H1 (cell line): Measurements from ENCODE around the gene DDX41. TPM values are rescaled to one million over a fixed set of nuclear protein-coding genes. Genes with fewer than 3 reads are reported as not detected.

Experiments used
- CTCF ChIA-PET: fragments of 300-600 bp; sonication (Branson Sonifier 250); formaldehyde crosslinking; loops from one replicate; lab custom pipeline; 2021; ENCODE audit not compliant: partially characterized antibody; lab: Charles Lee
- POLR2A ChIA-PET: fragments of 300-600 bp; sonication (Branson Sonifier 250); formaldehyde crosslinking; loops from one replicate; lab custom pipeline; 2021; ENCODE audit warnings: inconsistent platforms; ENCODE audit not compliant: partially characterized antibody; lab: Charles Lee
- DNase-seq, 2 experiments: peaks; one replicate each; pipeline versions ENCODE4 v3.0.0 to v3.0.0-alpha.2; 2010 to 2022; ENCODE audit warnings: low spot score in 2 of 2, low read depth in 1 of 2, mixed read lengths in 1 of 2
- FAIRE-seq: peaks from 2 replicates; lab custom pipeline; 2011; peaks lifted over from hg19 to GRCh38; lab: Jason Lieb, UNC
- H2AFZ ChIP-seq: 2 replicates; pipeline ENCODE4 v1.8.1; 2012; ENCODE audit warnings: low read length, inconsistent platforms
- H2AK5ac ChIP-seq: 2 replicates; pipeline ENCODE4 v1.6.1; 2013; ENCODE audit warnings: low read depth, low read length
- H2BK120ac ChIP-seq: replicated peaks from 2 replicates; pipeline ENCODE3; 2013; ENCODE audit warnings: low read depth, low read length, inconsistent platforms
- H2BK12ac ChIP-seq: 2 replicates; pipeline ENCODE4 v1.6.1; 2013; ENCODE audit warnings: low read depth, low read length
- H2BK15ac ChIP-seq: 2 replicates; pipeline ENCODE4 v1.6.1; 2013; ENCODE audit warnings: low read length
- H2BK20ac ChIP-seq: 2 replicates; pipeline ENCODE4 v1.6.1; 2013; ENCODE audit warnings: low read length
- H2BK5ac ChIP-seq: 2 replicates; pipeline ENCODE4 v1.6.1; 2013; ENCODE audit warnings: low read depth, low read length
- H3K14ac ChIP-seq: 2 replicates; pipeline ENCODE4 v1.6.1; 2013; ENCODE audit warnings: inconsistent platforms; ENCODE audit not compliant: insufficient read length
- H3K18ac ChIP-seq: 2 replicates; pipeline ENCODE4 v1.6.1; 2013; ENCODE audit warnings: low read length; ENCODE audit errors: extremely low read depth
- H3K23ac ChIP-seq: 2 replicates; pipeline ENCODE4 v1.6.1; 2013; ENCODE audit warnings: inconsistent platforms; ENCODE audit not compliant: insufficient read length
- H3K23me2 ChIP-seq: 2 replicates; pipeline ENCODE4 v1.6.1; 2013; ENCODE audit warnings: low read depth, low read length
- H3K27ac ChIP-seq: 2 replicates; pipeline ENCODE4 v1.6.1; 2011; ENCODE audit warnings: low read depth, low read length, inconsistent platforms
- H3K27me3 ChIP-seq, 4 experiments: replicated peaks in 1 of 4; 1 replicate in 1 of 4; 2 replicates in 3 of 4; pipeline versions ENCODE4 v1.6.1 to v1.8.1; 2011 to 2013; ENCODE audit warnings: low read length in 3 of 4, mild to moderate bottlenecking in 3 of 4, inconsistent platforms in 2 of 4, mixed read lengths in 2 of 4, moderate library complexity in 1 of 4; ENCODE audit not compliant: control insufficient read depth in 3 of 4, insufficient read depth in 3 of 4; ENCODE audit errors: extremely low read depth in 1 of 4
- H3K36me3 ChIP-seq, 4 experiments: 2 replicates each; pipeline versions ENCODE4 v1.6.1 to v1.8.1; 2011 to 2013; ENCODE audit warnings: mild to moderate bottlenecking in 4 of 4, low read length in 3 of 4, moderate library complexity in 2 of 4, control low read depth in 1 of 4, inconsistent platforms in 1 of 4; ENCODE audit not compliant: insufficient read depth in 4 of 4, control insufficient read depth in 2 of 4
- H3K4ac ChIP-seq: replicated peaks from 2 replicates; pipeline ENCODE3; 2013; ENCODE audit warnings: low read length, low read depth, mixed read lengths, inconsistent platforms; ENCODE audit not compliant: insufficient read length
- H3K4me1 ChIP-seq, 4 experiments: replicated peaks in 1 of 4; 1 replicate in 1 of 4; 2 replicates in 3 of 4; pipeline versions ENCODE4 v1.6.1 to v1.8.1; 2011 to 2013; ENCODE audit warnings: low read length in 3 of 4, inconsistent platforms in 2 of 4, mixed read lengths in 1 of 4; ENCODE audit not compliant: insufficient read depth in 4 of 4, control insufficient read depth in 3 of 4
- H3K4me2 ChIP-seq, 2 experiments: 2 replicates each; pipeline versions ENCODE4 v1.6.1 to v1.8.1; 2011 to 2013; ENCODE audit warnings: low read depth in 2 of 2, low read length in 2 of 2, control low read depth in 1 of 2, inconsistent platforms in 1 of 2, mild to moderate bottlenecking in 1 of 2; ENCODE audit not compliant: insufficient read depth in 1 of 2
- H3K4me3 ChIP-seq, 4 experiments: fragments of 200-600, 300-600 bp in 1 of 4; sonication (generic), shearing (Covaris generic), sonication (Bioruptor Twin) in 1 of 4; 2 replicates each; pipeline versions ENCODE4 v1.5.1 to v1.8.1; 2011 to 2016; ENCODE audit warnings: low read length in 4 of 4, low read depth in 3 of 4, control low read depth in 2 of 4, inconsistent platforms in 2 of 4, mild to moderate bottlenecking in 2 of 4, mixed read lengths in 1 of 4, moderate library complexity in 1 of 4; ENCODE audit not compliant: insufficient read depth in 2 of 4; ENCODE audit errors: extremely low read depth in 1 of 4
- H3K56ac ChIP-seq: replicated peaks from 2 replicates; pipeline ENCODE3; 2013; ENCODE audit warnings: low read depth, mild to moderate bottlenecking, mixed read lengths, low read length, inconsistent platforms; ENCODE audit not compliant: insufficient read length
- H3K79me1 ChIP-seq: 2 replicates; pipeline ENCODE4 v1.6.1; 2013; ENCODE audit warnings: low read depth, low read length, control low read depth
- H3K79me2 ChIP-seq, 2 experiments: 2 replicates each; pipeline versions ENCODE4 v1.6.1 to v1.8.1; 2012 to 2013; ENCODE audit warnings: low read length in 2 of 2, mild to moderate bottlenecking in 2 of 2, inconsistent platforms in 1 of 2; ENCODE audit not compliant: insufficient read depth in 2 of 2, control insufficient read depth in 1 of 2
- H3K9ac ChIP-seq, 4 experiments: replicated peaks in 1 of 4; 1 replicate in 1 of 4; 2 replicates in 3 of 4; pipeline versions ENCODE4 v1.6.1 to v1.8.1; 2011 to 2013; ENCODE audit warnings: low read depth in 3 of 4, low read length in 3 of 4, control low read depth in 2 of 4, mild to moderate bottlenecking in 2 of 4, moderate library complexity in 2 of 4, inconsistent platforms in 1 of 4; ENCODE audit errors: extremely low read depth in 1 of 4
- H3K9me3 ChIP-seq, 2 experiments: 2 replicates each; pipeline versions ENCODE4 v1.6.1 to v1.8.1; 2012 to 2013; ENCODE audit warnings: mild to moderate bottlenecking in 2 of 2, moderate library complexity in 2 of 2, control low read depth in 1 of 2, inconsistent platforms in 1 of 2, low read depth in 1 of 2, low read length in 1 of 2, mixed read lengths in 1 of 2; ENCODE audit not compliant: insufficient read depth in 2 of 2
- H4K20me1 ChIP-seq, 2 experiments: replicated peaks in 1 of 2; 2 replicates each; pipeline versions ENCODE3 to v1.8.1; 2011 to 2013; ENCODE audit warnings: inconsistent platforms in 2 of 2, low read length in 2 of 2, mild to moderate bottlenecking in 1 of 2; ENCODE audit not compliant: insufficient read depth in 2 of 2, control insufficient read depth in 1 of 2
- H4K5ac ChIP-seq: 2 replicates; pipeline ENCODE4 v1.6.1; 2013; ENCODE audit warnings: low read length, low read depth, mixed read lengths, inconsistent platforms; ENCODE audit not compliant: insufficient read length
- H4K8ac ChIP-seq: 2 replicates; pipeline ENCODE4 v1.8.0; 2013; ENCODE audit warnings: mild to moderate bottlenecking, moderate library complexity, low read length, inconsistent platforms; ENCODE audit not compliant: insufficient read depth; ENCODE audit errors: extremely low read depth
- H4K91ac ChIP-seq: replicated peaks from 2 replicates; pipeline ENCODE3; 2013; ENCODE audit warnings: low read length, mixed read lengths, inconsistent platforms; ENCODE audit not compliant: insufficient read length
- POLR2AphosphoS5 ChIP-seq: IDR thresholded peaks from 2 replicates; pipeline ENCODE4 v1.6.1; 2011; ENCODE audit warnings: low read depth, low read length
- RFX5 ChIP-seq: IDR thresholded peaks from 2 replicates; pipeline ENCODE4 v1.6.1; 2011; ENCODE audit warnings: low read depth, low read length, improper control_type of control experiment, borderline replicate concordance
- WGBS, 2 experiments: shearing (Covaris generic) in 1 of 2; methylation state at CpG; one replicate each; pipeline versions ENCODE4 v1.1.6 to v1.1.7; 2013 to 2015; ENCODE audit warnings: low lambda C conversion rate in 2 of 2, mixed read lengths in 2 of 2, inconsistent platforms in 1 of 2, low coverage in 1 of 2, missing lambda C conversion rate in 1 of 2; ENCODE audit not compliant: insufficient replicate concordance in 2 of 2, insufficient coverage in 1 of 2, insufficient read length in 1 of 2; ENCODE audit errors: extremely low coverage in 1 of 2, missing lambda C conversion rate in 1 of 2; 5-methylcytosine and 5-hydroxymethylcytosine counted together
- polyA plus RNA-seq, 7 experiments: library from polyadenylated mRNA; depleted of rRNA in 3 of 7; stranded (reverse) in 5 of 7; unstranded in 2 of 7; fragments of >200 nt in 5 of 7; fragments of 200-250 nt in 2 of 7; gene quantifications; 1 replicate in 5 of 7; 2 replicates in 1 of 7; 4 replicates in 1 of 7; pipeline versions ENCODE4 v1.2.1 to v1.2.3, GENCODE V29; 2011 to 2013; ENCODE audit warnings: missing spikeins in 2 of 7, mixed read lengths in 2 of 7
- total RNA-seq: library from RNA; stranded (reverse); fragmentation: NEBNext Ultra II Directional; extraction: Animal tissue kit (Norgen Biotek cat#: 25700); gene quantifications from 2 replicates; pipeline ENCODE4 v1.2.1, GENCODE V29; 2021

Gene DDX41
- total and polyA plus RNA-seq, 2 of the 8 experiments (the other 6 are each of a cell fraction or from before 2014, with no cell fraction given) = 102 to 135 TPM

DNA sequence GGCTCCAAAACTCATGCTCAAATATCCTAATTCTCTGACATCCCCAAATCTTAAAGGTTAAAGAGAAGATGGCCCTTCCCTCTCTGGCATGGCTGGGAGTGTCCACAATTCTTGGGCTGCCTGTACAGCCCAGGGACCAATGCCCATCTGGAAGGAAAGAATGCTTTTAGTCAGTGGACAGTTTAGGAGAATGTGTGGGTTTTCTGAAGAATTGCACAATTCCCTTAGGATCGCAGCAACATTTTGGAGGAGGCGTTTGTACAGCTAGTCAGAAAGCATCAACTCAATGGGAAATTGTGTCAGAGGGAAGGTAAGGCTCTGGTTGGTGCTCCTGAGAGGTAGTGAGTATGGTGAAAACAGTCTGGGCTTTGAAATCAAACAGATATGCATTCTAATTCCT is 22.6 kb upstream of the DDX41 start:
- H3K79me1 ChIP-seq = peaks cover 14% of the 10 kb centered on the region
- H3K56ac ChIP-seq = no peak overlapping the region
- no peak overlapping the region for H3K23ac ChIP-seq
- H4K8ac ChIP-seq = no peak overlapping the region
- no peak overlapping the region for H4K5ac ChIP-seq
- H3K14ac ChIP-seq = no peak overlapping the region
- peaks cover 3 to 19% of the 10 kb centered on the region in 2 experiments for H4K20me1 ChIP-seq
- 91% methylated on average over 2 of the region's 2 CpGs; no CpG with 5 or more reads in 1 of the 2 experiments for WGBS, 2 experiments
- no peak overlapping the region for H2BK5ac ChIP-seq
- no peak overlapping the region for H4K91ac ChIP-seq
- no peak overlapping the region for H2BK20ac ChIP-seq
- no peak for FAIRE-seq
- H3K4me1 ChIP-seq = 0 out of 7 replicates have a peak, but pooled peaks cover 0 to 3% (median 0%) of the 10 kb centered on the region in 4 experiments
- H3K9ac ChIP-seq = no peak overlapping the region
- H3K18ac ChIP-seq = no peak overlapping the region
- H3K4ac ChIP-seq = no peak overlapping the region
- no peak overlapping the region for H2AFZ ChIP-seq
- ChIA-PET POLR2A (interaction anchor here (0.8 to 2.3 kb wide), 3 partner anchors 12 to 36 kb away, joined by 4 to 7 read pairs (median 4); no protein-coding TSS in a partner anchor), CTCF (interaction anchor here (0.9 to 2.5 kb wide), 3 partner anchors 9 to 38 kb away, joined by 3 to 11 read pairs (median 3); no protein-coding TSS in a partner anchor)
- no peaks in the 10 kb centered on the region for H3K27me3 ChIP-seq
- H2BK120ac ChIP-seq = no peak overlapping the region
- H3K27ac ChIP-seq = no peak overlapping the region
- H2AK5ac ChIP-seq = no peak overlapping the region
- H3K23me2 ChIP-seq = no peaks in the 10 kb centered on the region
- no peak overlapping the region for H3K4me3 ChIP-seq
- no peak overlapping the region for H2BK15ac ChIP-seq
- H3K4me2 ChIP-seq = no peak overlapping the region
- H3K79me2 ChIP-seq = peaks cover 0 to 43% of the 10 kb centered on the region in 2 experiments; a peak in 3 of 4 replicates
- peaks cover 5 to 44% (median 22%) of the 10 kb centered on the region in 4 experiments; a peak in 7 of 8 replicates for H3K36me3 ChIP-seq
- H3K9me3 ChIP-seq = no peaks in the 10 kb centered on the region
- no peak overlapping the region for H2BK12ac ChIP-seq
- DNase-seq = no peak
- no peak for TF ChIP-seq POLR2AphosphoS5
- no peak for TF ChIP-seq RFX5
